CD4-positive, CD25-positive, alpha-beta regulatory T cell (primary cell): ENCODE measurements around the gene CYP20A1. TPM values are rescaled to one million over a fixed set of nuclear protein-coding genes. Genes with fewer than 3 reads are reported as not detected.
A peak's percentile ranks its signal among the peaks of the same experiment; 100 is the strongest.
"Not testable (repeated sequence)": the region's sequence is repeated elsewhere in the genome, so short reads cannot be mapped to it uniquely, and the experiment has no call there.

Experiments
- ATAC-seq, 2 donors: fragments of 150-1000 bp; cut with Tn5 transposase; one replicate each; pipeline ENCODE4 v1.10.0; 2021; ENCODE audit warnings: low read depth in 2 of 2, moderate number of reproducible peaks in 2 of 2, moderate library complexity in 1 of 2
- DNase-seq, 3 donors: peaks; one replicate each; pipeline versions ENCODE4 v3.0.0 to v3.0.0-alpha.2; 2012 to 2022; ENCODE audit warnings: mixed read lengths in 1 of 3
- H3K27ac ChIP-seq: one replicate; pipeline ENCODE4 v1.7.0; 2013; ENCODE audit warnings: mild to moderate bottlenecking, low read length; ENCODE audit not compliant: insufficient read depth, poor library complexity, severe bottlenecking
- H3K27me3 ChIP-seq: one replicate; pipeline ENCODE4 v1.7.0; 2013; ENCODE audit warnings: low read length; ENCODE audit not compliant: control insufficient read depth, insufficient read depth
- H3K36me3 ChIP-seq: one replicate; pipeline ENCODE4 v1.7.0; 2013; ENCODE audit warnings: mild to moderate bottlenecking, low read length, moderate library complexity; ENCODE audit not compliant: control insufficient read depth, insufficient read depth
- H3K4me1 ChIP-seq: 2 replicates; pipeline ENCODE4 v1.7.0; 2013; ENCODE audit warnings: mild to moderate bottlenecking, low read length; ENCODE audit not compliant: insufficient read depth, control insufficient read depth, poor library complexity, severe bottlenecking
- H3K4me3 ChIP-seq: one replicate; pipeline ENCODE4 v1.7.0; 2013; ENCODE audit warnings: low read depth, mild to moderate bottlenecking, low read length, moderate library complexity
- H3K9me3 ChIP-seq, 2 experiments: 1 replicate in 1 of 2; 2 replicates in 1 of 2; pipeline ENCODE4 v1.7.0; 2013; ENCODE audit warnings: low read length in 2 of 2, mild to moderate bottlenecking in 1 of 2, moderate library complexity in 1 of 2; ENCODE audit not compliant: control insufficient read depth in 2 of 2
- H3K27ac Mint-ChIP-seq, 3 donors: one replicate each; pipeline ENCODE4 v1.8.0; 2020 to 2022; ENCODE audit warnings: mild to moderate bottlenecking in 3 of 3, mixed read lengths in 3 of 3, moderate library complexity in 2 of 3
- H3K27me3 Mint-ChIP-seq: one replicate; pipeline ENCODE4 v1.8.0; 2022; ENCODE audit warnings: mild to moderate bottlenecking, mixed read lengths
- H3K36me3 Mint-ChIP-seq: one replicate; pipeline ENCODE4 v1.8.0; 2020; ENCODE audit warnings: mixed read lengths
- H3K4me1 Mint-ChIP-seq, 4 donors: one replicate each; pipeline ENCODE4 v1.8.0; 2020 to 2022; ENCODE audit warnings: mixed read lengths in 4 of 4, mild to moderate bottlenecking in 1 of 4
- H3K4me3 Mint-ChIP-seq, 4 donors: one replicate each; pipeline ENCODE4 v1.8.0; 2020 to 2022; ENCODE audit warnings: mild to moderate bottlenecking in 4 of 4, mixed read lengths in 4 of 4, moderate library complexity in 3 of 4
- H3K9me3 Mint-ChIP-seq, 7 donors: one replicate each; pipeline ENCODE4 v1.8.0; 2020 to 2022; ENCODE audit warnings: mixed read lengths in 7 of 7, mild to moderate bottlenecking in 3 of 7, moderate library complexity in 2 of 7
- polyA plus RNA-seq, 4 donors: library from polyadenylated mRNA; unstranded; fragments of 300-500 nt; fragmentation: Illumina TruSeq; gene quantifications; one replicate each; pipeline ENCODE4 v1.2.3, GENCODE V29; 2021
- total RNA-seq: library from RNA; stranded (reverse); gene quantifications from one replicate; pipeline ENCODE4 v1.2.3, GENCODE V29; 2022

Gene CYP20A1, protein sequence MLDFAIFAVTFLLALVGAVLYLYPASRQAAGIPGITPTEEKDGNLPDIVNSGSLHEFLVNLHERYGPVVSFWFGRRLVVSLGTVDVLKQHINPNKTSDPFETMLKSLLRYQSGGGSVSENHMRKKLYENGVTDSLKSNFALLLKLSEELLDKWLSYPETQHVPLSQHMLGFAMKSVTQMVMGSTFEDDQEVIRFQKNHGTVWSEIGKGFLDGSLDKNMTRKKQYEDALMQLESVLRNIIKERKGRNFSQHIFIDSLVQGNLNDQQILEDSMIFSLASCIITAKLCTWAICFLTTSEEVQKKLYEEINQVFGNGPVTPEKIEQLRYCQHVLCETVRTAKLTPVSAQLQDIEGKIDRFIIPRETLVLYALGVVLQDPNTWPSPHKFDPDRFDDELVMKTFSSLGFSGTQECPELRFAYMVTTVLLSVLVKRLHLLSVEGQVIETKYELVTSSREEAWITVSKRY
- total RNA-seq = 36.6 TPM
- polyA plus RNA-seq = 10 to 100 TPM; 26.0 to 30.8 (median 28.2) TPM

- peak within 1 kb of the TSS; percentile 93 for H3K4me3 ChIP-seq
- peak within 1 kb of the TSS; percentile 96 to 100 (median 98) for H3K4me3 Mint-ChIP-seq
- H3K36me3 Mint-ChIP-seq = peaks cover 19% of the 10 kb centered on the region
- peaks cover 18% of the 10 kb centered on the region for H3K4me1 ChIP-seq
- peaks cover 0 to 1% (median 0%) of the 10 kb centered on the region in 7 donors for H3K9me3 Mint-ChIP-seq
- H3K27me3 Mint-ChIP-seq = peaks cover 5% of the 10 kb centered on the region
- peak; percentile 87 to 89 for ATAC-seq
- peak; percentile 91 to 98 (median 98) for DNase-seq
- no peaks in the 10 kb centered on the region for H3K9me3 ChIP-seq
- peaks cover 12% of the 10 kb centered on the region for H3K36me3 ChIP-seq
- H3K27ac ChIP-seq = peak within 1 kb of the TSS; percentile 98
- H3K27me3 ChIP-seq = no peaks in the 10 kb centered on the region
- H3K27ac Mint-ChIP-seq = peak within 1 kb of the TSS; percentile 98 to 100 (median 99)
- peaks cover 15 to 49% (median 36%) of the 10 kb centered on the region in 4 donors for H3K4me1 Mint-ChIP-seq
Measured at GRCh38 chr2:203238704-203239526, at the start of gene CYP20A1. TSS of gene CYP20A1 (plus strand) at chr2:203239018. CDS start at chr2:203239063, 45 bp downstream.

- not testable (repeated sequence) for H3K9me3 Mint-ChIP-seq, H3K4me3 ChIP-seq, H3K36me3 ChIP-seq, ATAC-seq, H3K4me3 Mint-ChIP-seq, H3K9me3 ChIP-seq, H3K27ac ChIP-seq, H3K4me1 ChIP-seq, DNase-seq, H3K27me3 Mint-ChIP-seq, H3K27me3 ChIP-seq, H3K4me1 Mint-ChIP-seq, H3K27ac Mint-ChIP-seq
- H3K36me3 Mint-ChIP-seq = peaks cover 19% of the 10 kb centered on the region
Measured at GRCh38 chr2:203190547-203190946, 48.3 kb upstream of the CYP20A1 start.

DNA sequence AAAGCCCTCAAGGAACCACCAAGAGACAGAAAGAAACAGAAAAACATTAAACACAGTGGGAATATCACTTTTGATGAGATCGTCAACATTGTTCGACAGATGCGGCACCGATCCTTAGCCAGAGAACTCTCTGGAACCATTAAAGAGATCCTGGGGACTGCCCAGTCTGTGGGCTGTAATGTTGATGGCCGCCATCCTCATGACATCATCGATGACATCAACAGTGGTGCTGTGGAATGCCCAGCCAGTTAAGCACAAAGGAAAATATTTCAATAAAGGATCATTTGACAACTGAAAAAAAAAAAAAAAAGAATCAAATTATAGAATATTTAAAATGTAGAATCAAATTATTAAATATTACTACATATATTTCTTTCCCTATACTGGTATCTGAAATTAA, 47.8 kb upstream of the CYP20A1 start:
- H3K4me3 ChIP-seq = not testable (repeated sequence)

DNA sequence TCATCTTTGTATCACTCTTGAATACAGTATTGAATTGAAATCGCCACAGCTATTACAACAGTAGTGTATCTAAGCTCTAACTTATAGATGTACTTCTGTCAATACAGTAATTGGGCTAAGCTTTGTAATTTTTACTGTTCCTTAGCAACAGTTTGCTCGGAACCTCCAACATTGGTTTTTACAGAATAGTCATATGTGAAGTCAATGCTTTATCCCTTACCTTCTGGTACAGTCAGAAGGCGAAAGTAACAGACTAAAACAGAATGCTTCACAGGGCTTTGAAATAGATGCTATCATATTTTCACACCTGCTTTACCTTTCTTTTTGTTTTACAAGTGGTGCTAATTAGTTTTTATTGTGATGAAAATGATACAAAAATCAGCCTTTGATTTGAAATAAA, 46.9 kb upstream of the CYP20A1 start:
- H3K36me3 Mint-ChIP-seq = peaks cover 13% of the 10 kb centered on the region
- Histone ChIP-seq H3K36me3 (peaks cover 3% of the 10 kb centered on the region), H3K27ac (no peak overlapping the region), H3K4me1 (no peaks in the 10 kb centered on the region), H3K4me3 (no peak overlapping the region), H3K27me3 (no peaks in the 10 kb centered on the region), H3K9me3 (no peaks in the 10 kb centered on the region)
- H3K4me3 Mint-ChIP-seq = no peak overlapping the region
- no peak overlapping the region for H3K27ac Mint-ChIP-seq
- DNase-seq (peak in 1 of 3 donors; percentile 12), ATAC-seq (no peak)
- H3K4me1 Mint-ChIP-seq = no peaks in the 10 kb centered on the region
- no peaks in the 10 kb centered on the region for H3K27me3 Mint-ChIP-seq
- H3K9me3 Mint-ChIP-seq = no peaks in the 10 kb centered on the region

More for the DNA sequence above, 47.8 kb upstream of the CYP20A1 start:
- not testable (repeated sequence) for H3K9me3 Mint-ChIP-seq, H3K9me3 ChIP-seq, H3K4me1 ChIP-seq, H3K27me3 Mint-ChIP-seq, H3K27ac ChIP-seq, H3K27me3 ChIP-seq, ATAC-seq, H3K4me1 Mint-ChIP-seq, H3K4me3 Mint-ChIP-seq, H3K36me3 ChIP-seq, DNase-seq, H3K27ac Mint-ChIP-seq
- H3K36me3 Mint-ChIP-seq = peaks cover 14% of the 10 kb centered on the region

DNA sequence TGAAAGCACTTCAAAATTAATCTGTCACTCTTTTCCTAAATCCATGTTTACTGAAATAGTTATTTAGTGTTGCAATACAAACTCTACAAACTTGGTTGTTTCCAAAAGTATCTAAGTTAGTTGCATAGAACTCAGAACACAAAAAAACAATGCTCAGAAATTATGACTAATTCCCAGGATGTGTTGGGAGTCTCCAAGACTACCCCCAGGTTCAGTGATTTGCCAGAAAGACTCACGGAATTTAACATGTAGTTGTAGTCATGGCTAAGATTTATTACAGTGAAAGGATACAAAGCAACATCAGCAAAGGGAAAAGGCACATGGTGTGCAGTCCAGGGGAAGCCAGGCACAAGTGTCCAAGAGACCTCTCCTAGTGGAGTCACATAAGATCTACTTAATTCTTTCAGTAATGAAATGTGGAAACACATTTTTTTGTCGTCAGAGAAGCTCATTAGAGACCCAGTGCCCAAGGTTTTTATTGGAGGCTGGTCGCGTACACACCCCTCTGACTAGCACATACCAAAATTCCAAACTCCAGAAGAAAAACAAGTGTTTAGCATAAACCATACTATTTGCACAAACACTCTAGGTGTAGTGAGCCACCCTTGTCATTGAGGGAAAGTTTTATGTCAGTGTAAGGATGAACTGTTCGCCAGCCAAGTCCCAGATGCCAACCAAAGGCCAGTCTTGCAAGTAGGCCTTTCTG, 43.3 kb upstream of the CYP20A1 start:
- Histone ChIP-seq H3K27me3 (no peaks in the 10 kb centered on the region), H3K36me3 (peaks cover under 1% of the 10 kb centered on the region), H3K27ac (no peak overlapping the region), H3K4me3 (no peak overlapping the region), H3K9me3 (no peaks in the 10 kb centered on the region), H3K4me1 (no peaks in the 10 kb centered on the region)
- H3K4me3 Mint-ChIP-seq = no peak overlapping the region
- H3K36me3 Mint-ChIP-seq = peaks cover 2% of the 10 kb centered on the region
- H3K9me3 Mint-ChIP-seq = no peaks in the 10 kb centered on the region
- DNase-seq (no peak), ATAC-seq (no peak)
- no peaks in the 10 kb centered on the region for H3K4me1 Mint-ChIP-seq
- no peaks in the 10 kb centered on the region for H3K27me3 Mint-ChIP-seq
- no peak overlapping the region for H3K27ac Mint-ChIP-seq

GRCh38 chr2:203200866-203201265, 38.0 kb upstream of the CYP20A1 start:
- no peaks in the 10 kb centered on the region for H3K27me3 ChIP-seq
- Mint-ChIP-seq H3K36me3 (peaks cover 7% of the 10 kb centered on the region), H3K4me3 (no peak overlapping the region), H3K27me3 (no peaks in the 10 kb centered on the region), H3K27ac (no peak overlapping the region), H3K9me3 (peaks cover 0 to 3% (median 0%) of the 10 kb centered on the region in 7 donors), H3K4me1 (peaks cover 0 to 5% (median 0%) of the 10 kb centered on the region in 4 donors)
- ATAC-seq (no peak), DNase-seq (no peak)
- no peaks in the 10 kb centered on the region for H3K9me3 ChIP-seq
- H3K4me1 ChIP-seq = no peaks in the 10 kb centered on the region
- no peak overlapping the region for H3K27ac ChIP-seq
- no peak overlapping the region for H3K4me3 ChIP-seq
- no peaks in the 10 kb centered on the region for H3K36me3 ChIP-seq

DNA sequence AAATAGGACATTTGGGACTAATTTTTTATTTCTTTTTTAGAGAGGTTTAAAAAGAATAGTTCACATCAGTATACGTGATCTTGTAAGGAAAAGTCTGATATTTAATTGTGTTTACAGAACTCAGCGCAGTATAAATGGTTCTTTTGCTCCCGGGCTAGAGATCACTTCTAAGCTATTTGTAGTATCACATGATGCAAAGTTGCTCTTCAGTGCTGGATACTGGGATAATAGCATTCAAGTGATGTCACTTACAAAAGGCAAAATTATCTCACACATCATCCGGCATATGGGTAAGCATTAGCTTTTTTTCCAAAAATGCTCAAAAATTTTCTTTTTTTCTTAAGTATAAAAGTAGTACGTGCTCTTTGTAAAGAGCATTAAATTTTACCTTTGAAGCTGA, 37.4 kb upstream of the CYP20A1 start:
- no peaks in the 10 kb centered on the region for H3K36me3 ChIP-seq
- H3K9me3 Mint-ChIP-seq = peaks cover 0 to 3% (median 0%) of the 10 kb centered on the region in 7 donors
- peaks cover 0 to 6% (median 0%) of the 10 kb centered on the region in 4 donors for H3K4me1 Mint-ChIP-seq
- no peak overlapping the region for H3K27ac ChIP-seq
- no peaks in the 10 kb centered on the region for H3K4me1 ChIP-seq
- H3K27ac Mint-ChIP-seq = no peak overlapping the region
- ATAC-seq = no peak
- no peak overlapping the region for H3K4me3 Mint-ChIP-seq
- H3K27me3 Mint-ChIP-seq = no peaks in the 10 kb centered on the region
- no peak for DNase-seq
- H3K36me3 Mint-ChIP-seq = peaks cover 10% of the 10 kb centered on the region
- no peak overlapping the region for H3K4me3 ChIP-seq
- no peaks in the 10 kb centered on the region for H3K9me3 ChIP-seq
- H3K27me3 ChIP-seq = no peaks in the 10 kb centered on the region
